K562 (cell line): ENCODE measurements around the gene MED19. TPM values are rescaled to one million over a fixed set of nuclear protein-coding genes. Genes with fewer than 3 reads are reported as not detected.

ENCODE experiments used
- COPS2 ChIP-seq: fragments of 450-650 bp; conservative IDR thresholded peaks from 2 replicates; pipeline ENCODE4 v1.6.1; 2016; ENCODE audit warnings: mild to moderate bottlenecking, moderate library complexity
- FOXJ2 ChIP-seq: fragments of 200-800 bp; sonication (Bioruptor generic); IDR thresholded peaks from 2 replicates; pipeline ENCODE4 v1.6.1; 2016; ENCODE audit warnings: missing genetic modification characterization, missing compliant biosample characterization
- FUS ChIP-seq: fragments of 200-400 bp; formaldehyde crosslinking; optimal IDR thresholded peaks from 2 replicates; pipeline ENCODE3; 2017; ENCODE audit warnings: low read depth, low read length
- GTF2B ChIP-seq: IDR thresholded peaks from 2 replicates; pipeline ENCODE4 v1.6.1; 2011; ENCODE audit not compliant: insufficient read length; ENCODE audit errors: extremely low read depth
- MNT ChIP-seq, 2 experiments: fragments of 450-650 bp; conservative IDR thresholded peaks; 2 replicates each; pipeline ENCODE4 v1.6.1; 2017; ENCODE audit warnings: mild to moderate bottlenecking in 2 of 2, moderate library complexity in 2 of 2
- PCBP1 ChIP-seq: fragments of 200-400 bp; formaldehyde crosslinking; IDR thresholded peaks from 2 replicates; pipeline ENCODE4 v1.6.1; 2018; ENCODE audit warnings: mild to moderate bottlenecking, low read depth, low read length; ENCODE audit not compliant: poor library complexity, severe bottlenecking
- PHB ChIP-seq: fragments of 250-450 bp; sonication (Bioruptor Pico); IDR thresholded peaks from 2 replicates; pipeline ENCODE4 v1.5.0; 2021
- RBM22 ChIP-seq: fragments of 200-400 bp; formaldehyde crosslinking; IDR thresholded peaks from 2 replicates; pipeline ENCODE4 v1.6.1; 2018; ENCODE audit warnings: low read length, low read depth; ENCODE audit not compliant: poor library complexity, severe bottlenecking
- SREBF1 ChIP-seq: fragments of 150-350 bp; IDR thresholded peaks from 2 replicates; pipeline ENCODE4 v1.6.1; 2014; ENCODE audit warnings: antibody characterized with exemption, low read depth, low read length, borderline replicate concordance
- ZNF584 ChIP-seq: fragments of 200-800 bp; sonication (Bioruptor generic); IDR thresholded peaks from 2 replicates; pipeline ENCODE4 v1.6.1; 2016; ENCODE audit warnings: low read depth, mild to moderate bottlenecking, missing genetic modification characterization, missing compliant biosample characterization
- polyA plus RNA-seq, 8 experiments: library from polyadenylated mRNA; depleted of rRNA in 4 of 8; stranded (reverse) in 5 of 8; unstranded in 3 of 8; fragments of >200 nt; fragmentation: Nextera tagmentation in 2 of 8; fragmentation: Illumina TruSeq in 1 of 8; extraction: Ambion mirVana in 2 of 8; extraction: Trizol in 1 of 8; gene quantifications; 2 replicates each; pipeline versions ENCODE4 v1.2.1 to v1.2.3, GENCODE V29; 2011 to 2014; ENCODE audit warnings: inconsistent platforms in 1 of 8, missing spikeins in 1 of 8
- total RNA-seq, 7 experiments: library from RNA; depleted of rRNA in 6 of 7; stranded (reverse); fragments of >200 nt in 6 of 7; fragmentation: Illumina TruSeq in 2 of 7; extraction: Trizol in 2 of 7; gene quantifications; 2 replicates each; pipeline versions ENCODE4 v1.2.1 to v1.2.3, GENCODE V29; 2011 to 2021; ENCODE audit warnings: low replicate concordance in 1 of 7
- TF ChIP-seq, protein P1 (sequence below): fragments of 450-650 bp; IDR thresholded peaks from 2 replicates; pipeline ENCODE4 v1.6.1; 2016; ENCODE audit warnings: mild to moderate bottlenecking, moderate library complexity

The MED19 gene
- total and polyA plus RNA-seq, 9 of the 15 experiments (the other 6 are each of a cell fraction or from before 2014, with no cell fraction given): 7.3 to 23.5 (median 15.0) TPM

GRCh38 chr11:57668434-57668782 lies 43.6 kb downstream of the MED19 start (continued):
- TF ChIP-seq, protein P1, sequence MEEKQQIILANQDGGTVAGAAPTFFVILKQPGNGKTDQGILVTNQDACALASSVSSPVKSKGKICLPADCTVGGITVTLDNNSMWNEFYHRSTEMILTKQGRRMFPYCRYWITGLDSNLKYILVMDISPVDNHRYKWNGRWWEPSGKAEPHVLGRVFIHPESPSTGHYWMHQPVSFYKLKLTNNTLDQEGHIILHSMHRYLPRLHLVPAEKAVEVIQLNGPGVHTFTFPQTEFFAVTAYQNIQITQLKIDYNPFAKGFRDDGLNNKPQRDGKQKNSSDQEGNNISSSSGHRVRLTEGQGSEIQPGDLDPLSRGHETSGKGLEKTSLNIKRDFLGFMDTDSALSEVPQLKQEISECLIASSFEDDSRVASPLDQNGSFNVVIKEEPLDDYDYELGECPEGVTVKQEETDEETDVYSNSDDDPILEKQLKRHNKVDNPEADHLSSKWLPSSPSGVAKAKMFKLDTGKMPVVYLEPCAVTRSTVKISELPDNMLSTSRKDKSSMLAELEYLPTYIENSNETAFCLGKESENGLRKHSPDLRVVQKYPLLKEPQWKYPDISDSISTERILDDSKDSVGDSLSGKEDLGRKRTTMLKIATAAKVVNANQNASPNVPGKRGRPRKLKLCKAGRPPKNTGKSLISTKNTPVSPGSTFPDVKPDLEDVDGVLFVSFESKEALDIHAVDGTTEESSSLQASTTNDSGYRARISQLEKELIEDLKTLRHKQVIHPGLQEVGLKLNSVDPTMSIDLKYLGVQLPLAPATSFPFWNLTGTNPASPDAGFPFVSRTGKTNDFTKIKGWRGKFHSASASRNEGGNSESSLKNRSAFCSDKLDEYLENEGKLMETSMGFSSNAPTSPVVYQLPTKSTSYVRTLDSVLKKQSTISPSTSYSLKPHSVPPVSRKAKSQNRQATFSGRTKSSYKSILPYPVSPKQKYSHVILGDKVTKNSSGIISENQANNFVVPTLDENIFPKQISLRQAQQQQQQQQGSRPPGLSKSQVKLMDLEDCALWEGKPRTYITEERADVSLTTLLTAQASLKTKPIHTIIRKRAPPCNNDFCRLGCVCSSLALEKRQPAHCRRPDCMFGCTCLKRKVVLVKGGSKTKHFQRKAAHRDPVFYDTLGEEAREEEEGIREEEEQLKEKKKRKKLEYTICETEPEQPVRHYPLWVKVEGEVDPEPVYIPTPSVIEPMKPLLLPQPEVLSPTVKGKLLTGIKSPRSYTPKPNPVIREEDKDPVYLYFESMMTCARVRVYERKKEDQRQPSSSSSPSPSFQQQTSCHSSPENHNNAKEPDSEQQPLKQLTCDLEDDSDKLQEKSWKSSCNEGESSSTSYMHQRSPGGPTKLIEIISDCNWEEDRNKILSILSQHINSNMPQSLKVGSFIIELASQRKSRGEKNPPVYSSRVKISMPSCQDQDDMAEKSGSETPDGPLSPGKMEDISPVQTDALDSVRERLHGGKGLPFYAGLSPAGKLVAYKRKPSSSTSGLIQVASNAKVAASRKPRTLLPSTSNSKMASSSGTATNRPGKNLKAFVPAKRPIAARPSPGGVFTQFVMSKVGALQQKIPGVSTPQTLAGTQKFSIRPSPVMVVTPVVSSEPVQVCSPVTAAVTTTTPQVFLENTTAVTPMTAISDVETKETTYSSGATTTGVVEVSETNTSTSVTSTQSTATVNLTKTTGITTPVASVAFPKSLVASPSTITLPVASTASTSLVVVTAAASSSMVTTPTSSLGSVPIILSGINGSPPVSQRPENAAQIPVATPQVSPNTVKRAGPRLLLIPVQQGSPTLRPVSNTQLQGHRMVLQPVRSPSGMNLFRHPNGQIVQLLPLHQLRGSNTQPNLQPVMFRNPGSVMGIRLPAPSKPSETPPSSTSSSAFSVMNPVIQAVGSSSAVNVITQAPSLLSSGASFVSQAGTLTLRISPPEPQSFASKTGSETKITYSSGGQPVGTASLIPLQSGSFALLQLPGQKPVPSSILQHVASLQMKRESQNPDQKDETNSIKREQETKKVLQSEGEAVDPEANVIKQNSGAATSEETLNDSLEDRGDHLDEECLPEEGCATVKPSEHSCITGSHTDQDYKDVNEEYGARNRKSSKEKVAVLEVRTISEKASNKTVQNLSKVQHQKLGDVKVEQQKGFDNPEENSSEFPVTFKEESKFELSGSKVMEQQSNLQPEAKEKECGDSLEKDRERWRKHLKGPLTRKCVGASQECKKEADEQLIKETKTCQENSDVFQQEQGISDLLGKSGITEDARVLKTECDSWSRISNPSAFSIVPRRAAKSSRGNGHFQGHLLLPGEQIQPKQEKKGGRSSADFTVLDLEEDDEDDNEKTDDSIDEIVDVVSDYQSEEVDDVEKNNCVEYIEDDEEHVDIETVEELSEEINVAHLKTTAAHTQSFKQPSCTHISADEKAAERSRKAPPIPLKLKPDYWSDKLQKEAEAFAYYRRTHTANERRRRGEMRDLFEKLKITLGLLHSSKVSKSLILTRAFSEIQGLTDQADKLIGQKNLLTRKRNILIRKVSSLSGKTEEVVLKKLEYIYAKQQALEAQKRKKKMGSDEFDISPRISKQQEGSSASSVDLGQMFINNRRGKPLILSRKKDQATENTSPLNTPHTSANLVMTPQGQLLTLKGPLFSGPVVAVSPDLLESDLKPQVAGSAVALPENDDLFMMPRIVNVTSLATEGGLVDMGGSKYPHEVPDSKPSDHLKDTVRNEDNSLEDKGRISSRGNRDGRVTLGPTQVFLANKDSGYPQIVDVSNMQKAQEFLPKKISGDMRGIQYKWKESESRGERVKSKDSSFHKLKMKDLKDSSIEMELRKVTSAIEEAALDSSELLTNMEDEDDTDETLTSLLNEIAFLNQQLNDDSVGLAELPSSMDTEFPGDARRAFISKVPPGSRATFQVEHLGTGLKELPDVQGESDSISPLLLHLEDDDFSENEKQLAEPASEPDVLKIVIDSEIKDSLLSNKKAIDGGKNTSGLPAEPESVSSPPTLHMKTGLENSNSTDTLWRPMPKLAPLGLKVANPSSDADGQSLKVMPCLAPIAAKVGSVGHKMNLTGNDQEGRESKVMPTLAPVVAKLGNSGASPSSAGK: no peak
- TF ChIP-seq FOXJ2 (tag) (no peak), FUS (no peak), SREBF1 (no peak), PHB (CRISPR knock-in tag) (peak; percentile 21; the same call in 1 of the 2 replicates), RBM22 (no peak), ZNF584 (CRISPR knock-in tag) (no peak), COPS2 (no peak), MNT (conservative IDR thresholded peaks at IDR 0.05) (no peak), GTF2B (no peak), PCBP1 (no peak)
